Measurements from ENCODE around the gene CCDC9B. TPM values are rescaled to one million over a fixed set of nuclear protein-coding genes. Genes with fewer than 3 reads are reported as not detected.

Gene CCDC9B
- polyA plus RNA-seq, 1 donor, result 7.2 TPM

GRCh38 chr15:40365624-40366456 lies 25.1 kb upstream of the CCDC9B start:
- H3K4me1 ChIP-seq (ENCODE audit: control insufficient read depth, insufficient read depth, low read length), result peaks cover 11% of the 10 kb centered on the region
- H3K4me3 ChIP-seq (ENCODE audit: low read length), result no peak overlapping the region
- no peaks in the 10 kb centered on the region for H3K27me3 ChIP-seq (ENCODE audit: control insufficient read depth, insufficient read depth, low read length)
- no peak overlapping the region for H3K27ac ChIP-seq (ENCODE audit: low read length)
- no peak for DNase-seq
- peaks cover 4% of the 10 kb centered on the region for H3K9me3 ChIP-seq (ENCODE audit: control insufficient read depth, low read depth, low read length)
- H3K36me3 ChIP-seq (ENCODE audit: control insufficient read depth, insufficient read depth, low read length), result no peaks in the 10 kb centered on the region
- no CpG with 5 or more reads among the region's 11 CpGs for WGBS (ENCODE audit: insufficient coverage, low lambda C conversion rate)

GRCh38 chr15:40365016-40365415 lies 24.3 kb upstream of the CCDC9B start:
- H3K27me3 ChIP-seq (ENCODE audit: control insufficient read depth, insufficient read depth, low read length), result no peaks in the 10 kb centered on the region
- H3K9me3 ChIP-seq (ENCODE audit: control insufficient read depth, low read depth, low read length), result peaks cover 4% of the 10 kb centered on the region
- no CpG with 5 or more reads among the region's 5 CpGs for WGBS (ENCODE audit: insufficient coverage, low lambda C conversion rate)
- no peak for DNase-seq
- no peaks in the 10 kb centered on the region for H3K36me3 ChIP-seq (ENCODE audit: control insufficient read depth, insufficient read depth, low read length)
- H3K4me3 ChIP-seq (ENCODE audit: low read length), result no peak overlapping the region
- peaks cover 11% of the 10 kb centered on the region for H3K4me1 ChIP-seq (ENCODE audit: control insufficient read depth, insufficient read depth, low read length)
- H3K27ac ChIP-seq (ENCODE audit: low read length), result no peak overlapping the region

GRCh38 chr15:40364251-40364650 lies 23.5 kb upstream of the CCDC9B start:
- no peak overlapping the region for H3K27ac ChIP-seq (ENCODE audit: low read length)
- H3K4me1 ChIP-seq (ENCODE audit: control insufficient read depth, insufficient read depth, low read length), result peaks cover 11% of the 10 kb centered on the region
- DNase-seq, result no peak
- no peak overlapping the region for H3K4me3 ChIP-seq (ENCODE audit: low read length)
- H3K36me3 ChIP-seq (ENCODE audit: control insufficient read depth, insufficient read depth, low read length), result no peaks in the 10 kb centered on the region
- no peaks in the 10 kb centered on the region for H3K27me3 ChIP-seq (ENCODE audit: control insufficient read depth, insufficient read depth, low read length)
- WGBS (ENCODE audit: insufficient coverage, low lambda C conversion rate), result no CpG with 5 or more reads among the region's 6 CpGs
- peaks cover 4% of the 10 kb centered on the region for H3K9me3 ChIP-seq (ENCODE audit: control insufficient read depth, low read depth, low read length)

- no peak overlapping the region for H3K4me3 ChIP-seq (ENCODE audit: low read length)
- WGBS (ENCODE audit: insufficient coverage, low lambda C conversion rate), result no CpG with 5 or more reads among the region's 8 CpGs
- H3K9me3 ChIP-seq (ENCODE audit: control insufficient read depth, low read depth, low read length), result peaks cover 4% of the 10 kb centered on the region
- DNase-seq, result no peak
- H3K36me3 ChIP-seq (ENCODE audit: control insufficient read depth, insufficient read depth, low read length), result no peaks in the 10 kb centered on the region
- no peaks in the 10 kb centered on the region for H3K27me3 ChIP-seq (ENCODE audit: control insufficient read depth, insufficient read depth, low read length)
- H3K4me1 ChIP-seq (ENCODE audit: control insufficient read depth, insufficient read depth, low read length), result peaks cover 12% of the 10 kb centered on the region
- no peak overlapping the region for H3K27ac ChIP-seq (ENCODE audit: low read length)
These were observed 22.9 kb upstream of the CCDC9B start for GRCh38 chr15:40363611-40364010.

- Histone ChIP-seq H3K4me1 (ENCODE audit: control insufficient read depth, insufficient read depth, low read length) (peaks cover 16% of the 10 kb centered on the region), H3K27me3 (ENCODE audit: control insufficient read depth, insufficient read depth, low read length) (no peaks in the 10 kb centered on the region), H3K36me3 (ENCODE audit: control insufficient read depth, insufficient read depth, low read length) (peaks cover 4% of the 10 kb centered on the region), H3K4me3 (ENCODE audit: low read length) (no peak overlapping the region), H3K27ac (ENCODE audit: low read length) (no peak overlapping the region), H3K9me3 (ENCODE audit: control insufficient read depth, low read depth, low read length) (no peaks in the 10 kb centered on the region)
- no CpG with 5 or more reads among the region's 2 CpGs for WGBS (ENCODE audit: insufficient coverage, low lambda C conversion rate)
- no peak for DNase-seq
These were observed 20.9 kb upstream of the CCDC9B start for GRCh38 chr15:40361640-40362039.

- WGBS (ENCODE audit: insufficient coverage, low lambda C conversion rate), result no CpG with 5 or more reads among the region's 4 CpGs
- peaks cover 29% of the 10 kb centered on the region for H3K4me1 ChIP-seq (ENCODE audit: control insufficient read depth, insufficient read depth, low read length)
- peaks cover 17% of the 10 kb centered on the region for H3K36me3 ChIP-seq (ENCODE audit: control insufficient read depth, insufficient read depth, low read length)
- no peak overlapping the region for H3K4me3 ChIP-seq (ENCODE audit: low read length)
- H3K9me3 ChIP-seq (ENCODE audit: control insufficient read depth, low read depth, low read length), result no peaks in the 10 kb centered on the region
- no peaks in the 10 kb centered on the region for H3K27me3 ChIP-seq (ENCODE audit: control insufficient read depth, insufficient read depth, low read length)
- no peak for DNase-seq
- no peak overlapping the region for H3K27ac ChIP-seq (ENCODE audit: low read length)
These were observed 19.3 kb upstream of the CCDC9B start for GRCh38 chr15:40360015-40360414.

GRCh38 chr15:40358471-40359353 lies 18.0 kb upstream of the CCDC9B start:
- Histone ChIP-seq H3K9me3 (ENCODE audit: control insufficient read depth, low read depth, low read length) (no peaks in the 10 kb centered on the region), H3K27ac (ENCODE audit: low read length) (no peak overlapping the region), H3K27me3 (ENCODE audit: control insufficient read depth, insufficient read depth, low read length) (no peaks in the 10 kb centered on the region), H3K4me3 (ENCODE audit: low read length) (peak overlapping the region; percentile 42), H3K4me1 (ENCODE audit: control insufficient read depth, insufficient read depth, low read length) (peaks cover 42% of the 10 kb centered on the region), H3K36me3 (ENCODE audit: control insufficient read depth, insufficient read depth, low read length) (peaks cover 28% of the 10 kb centered on the region)
- WGBS (ENCODE audit: insufficient coverage, low lambda C conversion rate), result no CpG with 5 or more reads among the region's 31 CpGs
- DNase-seq, result no peak

- peak; percentile 82 to 94 for DNase-seq
- H3K36me3 ChIP-seq (ENCODE audit: control insufficient read depth, insufficient read depth, low read length), result peaks cover 31% of the 10 kb centered on the region
- no peaks in the 10 kb centered on the region for H3K9me3 ChIP-seq (ENCODE audit: control insufficient read depth, low read depth, low read length)
- peak within 1 kb of the TSS; percentile 42 for H3K4me3 ChIP-seq (ENCODE audit: low read length)
- peak within 1 kb of the TSS; percentile 81 for H3K27ac ChIP-seq (ENCODE audit: low read length)
- H3K4me1 ChIP-seq (ENCODE audit: control insufficient read depth, insufficient read depth, low read length), result peaks cover 42% of the 10 kb centered on the region
- no CpG with 5 or more reads among the region's 82 CpGs for WGBS (ENCODE audit: insufficient coverage, low lambda C conversion rate)
- H3K27me3 ChIP-seq (ENCODE audit: control insufficient read depth, insufficient read depth, low read length), result no peaks in the 10 kb centered on the region
These were observed 17.2 kb upstream of the CCDC9B start, which contains the start of gene DISP2 for GRCh38 chr15:40357723-40358470. DISP2 (plus strand) TSS chr15:40358219; CDS start chr15:40358322, 103 bp downstream.

- no CpG with 5 or more reads among the region's 1 CpG for whole genome bisulfite sequencing (ENCODE audit: insufficient coverage, low lambda C conversion rate)
- no peak overlapping the region for H3K4me3 ChIP-seq (ENCODE audit: low read length)
These were observed 16.5 kb upstream of the CCDC9B start for GRCh38 chr15:40357246-40357645.

More at GRCh38 chr15:40357246-40357645, 16.5 kb upstream of the CCDC9B start:
- no peaks in the 10 kb centered on the region for H3K9me3 ChIP-seq (ENCODE audit: control insufficient read depth, low read depth, low read length)
- no peak for DNase-seq
- H3K36me3 ChIP-seq (ENCODE audit: control insufficient read depth, insufficient read depth, low read length), result peaks cover 33% of the 10 kb centered on the region
- peaks cover 42% of the 10 kb centered on the region for H3K4me1 ChIP-seq (ENCODE audit: control insufficient read depth, insufficient read depth, low read length)
- H3K27ac ChIP-seq (ENCODE audit: low read length), result peak overlapping the region; percentile 81
- H3K27me3 ChIP-seq (ENCODE audit: control insufficient read depth, insufficient read depth, low read length), result no peaks in the 10 kb centered on the region
